ENCODE measurements around the gene FMNL2.
A peak's percentile ranks its signal among the peaks of the same experiment; 100 is the strongest.

Gene FMNL2

DNA sequence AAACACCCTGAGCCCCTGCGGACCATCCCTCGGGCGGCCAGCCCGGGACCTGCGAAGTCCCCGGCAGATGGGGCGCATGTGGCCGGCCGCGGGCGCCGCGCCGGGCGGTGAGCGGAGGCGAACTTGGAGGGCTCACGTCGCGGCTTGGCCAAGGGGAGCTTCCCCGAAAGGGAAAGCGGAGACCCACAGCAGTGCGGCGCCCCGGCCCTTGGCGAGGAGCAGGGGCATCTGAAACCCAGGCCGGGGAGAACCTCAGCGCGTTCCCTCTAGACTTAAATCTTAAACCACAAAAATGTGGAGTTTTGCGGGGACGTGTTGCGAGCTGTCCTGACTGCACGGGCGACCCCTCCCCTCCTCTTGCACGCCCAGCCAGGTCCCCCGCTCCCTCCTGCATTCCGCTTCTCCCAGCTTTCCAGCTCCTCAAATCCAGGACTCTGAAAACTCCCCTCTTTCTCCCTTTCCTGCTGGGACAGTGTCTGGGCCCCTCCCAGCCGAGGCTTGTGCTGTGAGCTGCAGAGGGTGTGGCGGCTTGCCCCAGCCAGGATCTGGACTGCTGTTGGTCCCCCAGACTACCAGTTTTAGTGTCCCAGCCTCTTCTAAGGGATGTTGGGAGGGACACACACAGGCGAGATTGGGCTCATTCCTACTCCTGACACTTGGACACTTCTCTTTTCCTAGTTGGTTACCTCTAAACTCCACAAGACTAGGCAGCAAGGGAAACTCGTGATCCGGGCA is 1.3 kb downstream of the FMNL2 start (continued):
- TF ChIP-seq ZNF335 (tag by site-specific recombination; conservative IDR thresholded peaks at IDR 0.05) (peak; percentile 44), ZNF660 (tag by site-specific recombination; IDR thresholded peaks at IDR 0.05) (no peak), EGR2 (tag by site-specific recombination; IDR thresholded peaks at IDR 0.05; ENCODE audit: low read depth) (no peak), ZFHX2 (tag by site-specific recombination; conservative IDR thresholded peaks at IDR 0.05) (peak; percentile 5; the same call in 1 of the 2 replicates), MZF1 (tag by site-specific recombination; IDR thresholded peaks at IDR 0.05; ENCODE audit: borderline replicate concordance) (no peak), ZBTB8A (tag by site-specific recombination; IDR thresholded peaks at IDR 0.05) (peak; percentile 95)

DNA sequence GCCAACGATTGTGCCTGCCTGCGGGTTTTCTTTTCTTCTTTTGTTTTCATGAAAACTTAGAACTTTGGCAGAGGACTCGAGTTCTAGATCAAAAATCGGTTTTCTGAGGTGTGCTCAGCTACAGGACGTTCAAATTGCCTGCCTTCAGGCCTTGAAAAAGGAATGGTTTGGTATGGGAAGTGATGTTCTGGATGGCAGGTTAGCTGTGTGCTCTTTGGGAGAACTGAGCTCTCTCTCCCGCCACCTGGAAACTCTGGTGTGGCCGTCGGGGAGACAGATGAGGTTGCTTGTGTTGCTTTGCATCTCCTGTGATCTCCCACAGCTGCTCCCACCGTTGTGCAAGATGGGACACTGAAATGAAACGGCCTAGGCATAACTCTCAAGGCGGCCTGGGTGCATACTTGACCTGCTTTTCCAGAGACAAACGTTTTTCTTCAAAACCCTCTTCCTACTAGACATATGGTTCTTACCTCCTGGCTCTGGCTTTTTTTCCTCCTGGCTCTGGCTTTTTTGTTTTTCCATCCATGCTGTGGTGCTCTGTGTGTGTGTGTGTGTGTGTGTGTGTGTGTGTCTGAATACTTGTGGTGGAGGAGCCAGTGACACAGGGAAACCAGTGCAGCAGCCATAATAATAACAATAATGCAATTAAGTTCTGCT is 2.0 kb downstream of the FMNL2 start:
- Histone ChIP-seq H3K9me3 (ENCODE audit: control insufficient read depth, insufficient read depth, low read depth, low read length) (no peaks in the 10 kb centered on the region), H3K27ac (ENCODE audit: extremely low read depth, low read depth, low read length) (peak overlapping the region; percentile 29; the same call in 1 of the 2 replicates), H3K4me3 (ENCODE audit: low read depth, low read length) (peak overlapping the region; percentile 83), H3K4me1 (ENCODE audit: control insufficient read depth, insufficient read depth, low read length) (peaks cover 7% of the 10 kb centered on the region), H3K36me3 (ENCODE audit: control insufficient read depth in 2 of 2, insufficient read depth in 1 of 2, low read length in 2 of 2) (no peaks in the 10 kb centered on the region)
- ChIA-PET CTCF (interaction anchor here (0.6 to 1.8 kb wide), 6 partner anchors 51 to 300 kb away, joined by 3 to 7 read pairs (median 4); no protein-coding TSS in a partner anchor), POLR2A (interaction anchor here (0.7 to 1.2 kb wide), 4 partner anchors 73 to 161 kb away, joined by 3 to 4 read pairs (median 4); partner anchors contain the start of gene STAM2)
- TF ChIP-seq, protein P1, sequence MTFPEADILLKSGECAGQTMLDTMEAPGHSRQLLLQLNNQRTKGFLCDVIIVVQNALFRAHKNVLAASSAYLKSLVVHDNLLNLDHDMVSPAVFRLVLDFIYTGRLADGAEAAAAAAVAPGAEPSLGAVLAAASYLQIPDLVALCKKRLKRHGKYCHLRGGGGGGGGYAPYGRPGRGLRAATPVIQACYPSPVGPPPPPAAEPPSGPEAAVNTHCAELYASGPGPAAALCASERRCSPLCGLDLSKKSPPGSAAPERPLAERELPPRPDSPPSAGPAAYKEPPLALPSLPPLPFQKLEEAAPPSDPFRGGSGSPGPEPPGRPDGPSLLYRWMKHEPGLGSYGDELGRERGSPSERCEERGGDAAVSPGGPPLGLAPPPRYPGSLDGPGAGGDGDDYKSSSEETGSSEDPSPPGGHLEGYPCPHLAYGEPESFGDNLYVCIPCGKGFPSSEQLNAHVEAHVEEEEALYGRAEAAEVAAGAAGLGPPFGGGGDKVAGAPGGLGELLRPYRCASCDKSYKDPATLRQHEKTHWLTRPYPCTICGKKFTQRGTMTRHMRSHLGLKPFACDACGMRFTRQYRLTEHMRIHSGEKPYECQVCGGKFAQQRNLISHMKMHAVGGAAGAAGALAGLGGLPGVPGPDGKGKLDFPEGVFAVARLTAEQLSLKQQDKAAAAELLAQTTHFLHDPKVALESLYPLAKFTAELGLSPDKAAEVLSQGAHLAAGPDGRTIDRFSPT (tag by site-specific recombination; IDR thresholded peaks at IDR 0.05): no peak
- no peak for TF ChIP-seq ZNF121 (tag by site-specific recombination; IDR thresholded peaks at IDR 0.05)
- no peak for TF ChIP-seq ZNF324 (tag by site-specific recombination; IDR thresholded peaks at IDR 0.05)
- no peak for TF ChIP-seq ZXDB (tag by site-specific recombination; IDR thresholded peaks at IDR 0.05)
- no peak for TF ChIP-seq SCRT2 (tag by site-specific recombination; IDR thresholded peaks at IDR 0.05)
- TF ChIP-seq ZNF169 (tag by site-specific recombination; IDR thresholded peaks at IDR 0.05): no peak
- TF ChIP-seq, protein P2, sequence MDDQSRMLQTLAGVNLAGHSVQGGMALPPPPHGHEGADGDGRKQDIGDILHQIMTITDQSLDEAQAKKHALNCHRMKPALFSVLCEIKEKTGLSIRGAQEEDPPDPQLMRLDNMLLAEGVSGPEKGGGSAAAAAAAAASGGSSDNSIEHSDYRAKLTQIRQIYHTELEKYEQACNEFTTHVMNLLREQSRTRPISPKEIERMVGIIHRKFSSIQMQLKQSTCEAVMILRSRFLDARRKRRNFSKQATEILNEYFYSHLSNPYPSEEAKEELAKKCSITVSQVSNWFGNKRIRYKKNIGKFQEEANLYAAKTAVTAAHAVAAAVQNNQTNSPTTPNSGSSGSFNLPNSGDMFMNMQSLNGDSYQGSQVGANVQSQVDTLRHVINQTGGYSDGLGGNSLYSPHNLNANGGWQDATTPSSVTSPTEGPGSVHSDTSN (CRISPR knock-in tag; IDR thresholded peaks at IDR 0.05): no peak
- no peak for TF ChIP-seq ZNF670 (tag by site-specific recombination; IDR thresholded peaks at IDR 0.05; ENCODE audit: low read depth)
- TF ChIP-seq, protein P3, sequence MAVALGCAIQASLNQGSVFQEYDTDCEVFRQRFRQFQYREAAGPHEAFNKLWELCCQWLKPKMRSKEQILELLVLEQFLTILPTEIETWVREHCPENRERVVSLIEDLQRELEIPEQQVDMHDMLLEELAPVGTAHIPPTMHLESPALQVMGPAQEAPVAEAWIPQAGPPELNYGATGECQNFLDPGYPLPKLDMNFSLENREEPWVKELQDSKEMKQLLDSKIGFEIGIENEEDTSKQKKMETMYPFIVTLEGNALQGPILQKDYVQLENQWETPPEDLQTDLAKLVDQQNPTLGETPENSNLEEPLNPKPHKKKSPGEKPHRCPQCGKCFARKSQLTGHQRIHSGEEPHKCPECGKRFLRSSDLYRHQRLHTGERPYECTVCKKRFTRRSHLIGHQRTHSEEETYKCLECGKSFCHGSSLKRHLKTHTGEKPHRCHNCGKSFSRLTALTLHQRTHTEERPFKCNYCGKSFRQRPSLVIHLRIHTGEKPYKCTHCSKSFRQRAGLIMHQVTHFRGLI (tag by site-specific recombination; IDR thresholded peaks at IDR 0.05): 0 out of 2 replicates have a peak, but pooled peaks have one; percentile 50
- no peak for TF ChIP-seq ZEB2 (tag by site-specific recombination; IDR thresholded peaks at IDR 0.05)
- no peak for TF ChIP-seq SP7 (tag by site-specific recombination; IDR thresholded peaks at IDR 0.05)
- TF ChIP-seq ZNF768 (tag by site-specific recombination; IDR thresholded peaks at IDR 0.05): no peak
- no peak for TF ChIP-seq ZNF76 (tag by site-specific recombination; IDR thresholded peaks at IDR 0.05; ENCODE audit: borderline replicate concordance, low read depth)
- no peak for TF ChIP-seq ZNF610 (tag by site-specific recombination; IDR thresholded peaks at IDR 0.05; ENCODE audit: borderline replicate concordance)
- TF ChIP-seq, protein P4, sequence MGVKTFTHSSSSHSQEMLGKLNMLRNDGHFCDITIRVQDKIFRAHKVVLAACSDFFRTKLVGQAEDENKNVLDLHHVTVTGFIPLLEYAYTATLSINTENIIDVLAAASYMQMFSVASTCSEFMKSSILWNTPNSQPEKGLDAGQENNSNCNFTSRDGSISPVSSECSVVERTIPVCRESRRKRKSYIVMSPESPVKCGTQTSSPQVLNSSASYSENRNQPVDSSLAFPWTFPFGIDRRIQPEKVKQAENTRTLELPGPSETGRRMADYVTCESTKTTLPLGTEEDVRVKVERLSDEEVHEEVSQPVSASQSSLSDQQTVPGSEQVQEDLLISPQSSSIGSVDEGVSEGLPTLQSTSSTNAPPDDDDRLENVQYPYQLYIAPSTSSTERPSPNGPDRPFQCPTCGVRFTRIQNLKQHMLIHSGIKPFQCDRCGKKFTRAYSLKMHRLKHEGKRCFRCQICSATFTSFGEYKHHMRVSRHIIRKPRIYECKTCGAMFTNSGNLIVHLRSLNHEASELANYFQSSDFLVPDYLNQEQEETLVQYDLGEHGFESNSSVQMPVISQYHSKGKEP (tag by site-specific recombination; IDR thresholded peaks at IDR 0.05): no peak
- TF ChIP-seq, protein P5, sequence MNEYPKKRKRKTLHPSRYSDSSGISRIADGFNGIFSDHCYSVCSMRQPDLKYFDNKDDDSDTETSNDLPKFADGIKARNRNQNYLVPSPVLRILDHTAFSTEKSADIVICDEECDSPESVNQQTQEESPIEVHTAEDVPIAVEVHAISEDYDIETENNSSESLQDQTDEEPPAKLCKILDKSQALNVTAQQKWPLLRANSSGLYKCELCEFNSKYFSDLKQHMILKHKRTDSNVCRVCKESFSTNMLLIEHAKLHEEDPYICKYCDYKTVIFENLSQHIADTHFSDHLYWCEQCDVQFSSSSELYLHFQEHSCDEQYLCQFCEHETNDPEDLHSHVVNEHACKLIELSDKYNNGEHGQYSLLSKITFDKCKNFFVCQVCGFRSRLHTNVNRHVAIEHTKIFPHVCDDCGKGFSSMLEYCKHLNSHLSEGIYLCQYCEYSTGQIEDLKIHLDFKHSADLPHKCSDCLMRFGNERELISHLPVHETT (tag by site-specific recombination; IDR thresholded peaks at IDR 0.05): no peak
- TF ChIP-seq ZNF335 (tag by site-specific recombination; conservative IDR thresholded peaks at IDR 0.05): peak; percentile 73
- no peak for TF ChIP-seq ZNF623 (tag by site-specific recombination; IDR thresholded peaks at IDR 0.05)
- no peak for TF ChIP-seq ZNF341 (tag by site-specific recombination; IDR thresholded peaks at IDR 0.05; ENCODE audit: low read depth)
- no peak for TF ChIP-seq ZNF214 (tag by site-specific recombination; IDR thresholded peaks at IDR 0.05; ENCODE audit: borderline replicate concordance)
- no peak for TF ChIP-seq GLIS2 (tag by site-specific recombination; IDR thresholded peaks at IDR 0.05)
- TF ChIP-seq ZIC2 (tag by site-specific recombination; IDR thresholded peaks at IDR 0.05): no peak
- TF ChIP-seq ZNF202 (tag by site-specific recombination; IDR thresholded peaks at IDR 0.05; ENCODE audit: borderline replicate concordance): no peak

Measured in HEK293 (cell line).